Natural killer cell (primary cell): ENCODE measurements around the gene EFCAB6. TPM values are rescaled to one million over a fixed set of nuclear protein-coding genes. Genes with fewer than 3 reads are reported as not detected.

Experiments used
- ATAC-seq, 3 donors: fragments of 150-1000 bp in 2 of 3; fragments of 200-7000 bp in 1 of 3; cut with Tn5 transposase; 1 replicate in 1 of 3; 2 replicates in 2 of 3; pipeline ENCODE4 v1.10.0; 2021; ENCODE audit warnings: mild to moderate bottlenecking in 2 of 3, moderate library complexity in 2 of 3
- DNase-seq, 2 donors: peaks; one replicate each; pipeline versions ENCODE4 v3.0.0 to v3.0.0-alpha.2; 2013 to 2021; ENCODE audit warnings: mixed read lengths in 1 of 2
- H3K27ac ChIP-seq: one replicate; pipeline ENCODE4 v1.5.1; 2013; ENCODE audit warnings: mild to moderate bottlenecking, low read length
- H3K27me3 ChIP-seq: one replicate; pipeline ENCODE4 v1.6.1; 2013; ENCODE audit warnings: low read length; ENCODE audit not compliant: control insufficient read depth, insufficient read depth
- H3K36me3 ChIP-seq: one replicate; pipeline ENCODE4 v1.6.1; 2013; ENCODE audit warnings: low read length; ENCODE audit not compliant: control insufficient read depth, insufficient read depth
- H3K4me1 ChIP-seq: one replicate; pipeline ENCODE4 v1.6.1; 2013; ENCODE audit warnings: low read length; ENCODE audit not compliant: control insufficient read depth, insufficient read depth
- H3K4me3 ChIP-seq: one replicate; pipeline ENCODE4 v1.5.1; 2013; ENCODE audit warnings: low read length
- H3K9me3 ChIP-seq: one replicate; pipeline ENCODE4 v1.6.1; 2013; ENCODE audit warnings: low read length; ENCODE audit not compliant: control insufficient read depth, insufficient read depth
- H3K27ac Mint-ChIP-seq, 2 donors: one replicate each; pipeline ENCODE4 v1.8.0; 2022; ENCODE audit warnings: mild to moderate bottlenecking in 2 of 2, mixed read lengths in 2 of 2, moderate library complexity in 1 of 2
- H3K27me3 Mint-ChIP-seq, 2 donors: one replicate each; pipeline ENCODE4 v1.8.0; 2022; ENCODE audit warnings: low read depth in 2 of 2, mixed read lengths in 2 of 2
- H3K36me3 Mint-ChIP-seq: one replicate; pipeline ENCODE4 v1.8.0; 2022; ENCODE audit warnings: mixed read lengths
- H3K4me1 Mint-ChIP-seq, 2 donors: one replicate each; pipeline ENCODE4 v1.8.0; 2022; ENCODE audit warnings: mixed read lengths in 2 of 2
- H3K4me3 Mint-ChIP-seq: one replicate; pipeline ENCODE4 v1.8.0; 2022; ENCODE audit warnings: mild to moderate bottlenecking, moderate library complexity, mixed read lengths
- H3K9me3 Mint-ChIP-seq, 2 donors: one replicate each; pipeline ENCODE4 v1.8.0; 2022; ENCODE audit warnings: mixed read lengths in 2 of 2
- WGBS: methylation state at CpG from one replicate; pipeline ENCODE4 v1.1.7; 2013; ENCODE audit warnings: missing lambda C conversion rate; ENCODE audit not compliant: insufficient coverage; 5-methylcytosine and 5-hydroxymethylcytosine counted together
- intact Hi-C: fragments of 100-400 bp; cut with micrococcal nuclease; formaldehyde crosslinking; loops from one replicate; pipeline ENCODE4 v1.14.2; 2022
- total RNA-seq, 4 donors: library from RNA; stranded (reverse); fragments of 120-200 nt in 1 of 4; gene quantifications; one replicate each; pipeline versions ENCODE4 v1.2.3 to v1.2.4, GENCODE V29; 2013 to 2022
- TF ChIP-seq, protein P1 (sequence below): fragments of 200-600 bp; IDR thresholded peaks from one replicate; pipeline ENCODE4 v1.8.0; 2022; ENCODE audit warnings: antibody characterized with exemption

EFCAB6 gene
- total RNA-seq, 3 donors from 2014 or later (not counting 1 experiment from before 2014, with no cell fraction given): 0.23 to 0.35 (median 0.26) TPM

DNA sequence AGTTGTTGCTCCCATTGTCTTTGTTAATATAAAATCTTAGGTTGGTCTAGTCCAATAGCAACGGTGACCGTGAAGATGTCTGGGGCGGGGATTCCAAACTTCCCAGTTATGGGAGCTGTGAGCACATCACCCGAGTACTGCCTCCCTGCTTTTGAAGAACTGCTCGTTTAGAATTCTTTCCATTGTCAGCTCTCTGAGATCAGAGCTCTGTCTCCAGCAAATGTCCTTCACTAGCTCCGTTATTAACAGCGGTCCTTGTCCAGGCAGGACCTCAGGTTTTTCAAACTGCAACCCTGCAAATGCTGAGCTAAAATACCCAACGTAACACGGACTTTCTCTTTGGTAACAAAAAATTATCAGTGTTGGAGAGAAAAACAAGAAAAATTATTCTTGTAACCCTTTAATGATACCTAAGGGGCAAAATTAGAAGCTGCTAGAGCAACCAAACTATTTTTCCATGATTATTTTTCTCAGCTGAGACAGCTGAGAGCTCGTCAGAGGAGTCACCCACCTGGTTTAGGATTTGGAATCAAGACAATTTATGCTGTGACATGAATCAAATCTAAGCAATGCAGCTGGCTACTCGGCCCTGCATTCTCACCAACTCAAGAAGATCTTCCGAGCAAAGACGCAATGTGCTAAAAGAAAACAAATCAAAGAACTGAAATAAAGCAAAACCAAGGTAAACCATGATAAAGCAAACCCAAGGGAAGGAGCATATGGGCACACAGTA lies 15.1 kb upstream of the EFCAB6 start:
- H3K4me3 Mint-ChIP-seq: no peak overlapping the region
- no peak overlapping the region for H3K27ac Mint-ChIP-seq
- TF ChIP-seq, protein P1, sequence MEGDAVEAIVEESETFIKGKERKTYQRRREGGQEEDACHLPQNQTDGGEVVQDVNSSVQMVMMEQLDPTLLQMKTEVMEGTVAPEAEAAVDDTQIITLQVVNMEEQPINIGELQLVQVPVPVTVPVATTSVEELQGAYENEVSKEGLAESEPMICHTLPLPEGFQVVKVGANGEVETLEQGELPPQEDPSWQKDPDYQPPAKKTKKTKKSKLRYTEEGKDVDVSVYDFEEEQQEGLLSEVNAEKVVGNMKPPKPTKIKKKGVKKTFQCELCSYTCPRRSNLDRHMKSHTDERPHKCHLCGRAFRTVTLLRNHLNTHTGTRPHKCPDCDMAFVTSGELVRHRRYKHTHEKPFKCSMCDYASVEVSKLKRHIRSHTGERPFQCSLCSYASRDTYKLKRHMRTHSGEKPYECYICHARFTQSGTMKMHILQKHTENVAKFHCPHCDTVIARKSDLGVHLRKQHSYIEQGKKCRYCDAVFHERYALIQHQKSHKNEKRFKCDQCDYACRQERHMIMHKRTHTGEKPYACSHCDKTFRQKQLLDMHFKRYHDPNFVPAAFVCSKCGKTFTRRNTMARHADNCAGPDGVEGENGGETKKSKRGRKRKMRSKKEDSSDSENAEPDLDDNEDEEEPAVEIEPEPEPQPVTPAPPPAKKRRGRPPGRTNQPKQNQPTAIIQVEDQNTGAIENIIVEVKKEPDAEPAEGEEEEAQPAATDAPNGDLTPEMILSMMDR: no peak
- WGBS: 84% methylated on average over 13 of the region's 13 CpGs
- Histone ChIP-seq H3K27me3 (no peaks in the 10 kb centered on the region), H3K27ac (no peak overlapping the region), H3K36me3 (no peaks in the 10 kb centered on the region), H3K4me1 (no peaks in the 10 kb centered on the region), H3K4me3 (no peak overlapping the region), H3K9me3 (no peaks in the 10 kb centered on the region)
- no peaks in the 10 kb centered on the region for H3K9me3 Mint-ChIP-seq
- H3K36me3 Mint-ChIP-seq: no peaks in the 10 kb centered on the region
- peaks cover 11 to 16% of the 10 kb centered on the region in 2 donors for H3K27me3 Mint-ChIP-seq
- intact Hi-C loops: no loop called here
- DNase-seq: no peak
- no peaks in the 10 kb centered on the region for H3K4me1 Mint-ChIP-seq
- ATAC-seq: no peak

DNA sequence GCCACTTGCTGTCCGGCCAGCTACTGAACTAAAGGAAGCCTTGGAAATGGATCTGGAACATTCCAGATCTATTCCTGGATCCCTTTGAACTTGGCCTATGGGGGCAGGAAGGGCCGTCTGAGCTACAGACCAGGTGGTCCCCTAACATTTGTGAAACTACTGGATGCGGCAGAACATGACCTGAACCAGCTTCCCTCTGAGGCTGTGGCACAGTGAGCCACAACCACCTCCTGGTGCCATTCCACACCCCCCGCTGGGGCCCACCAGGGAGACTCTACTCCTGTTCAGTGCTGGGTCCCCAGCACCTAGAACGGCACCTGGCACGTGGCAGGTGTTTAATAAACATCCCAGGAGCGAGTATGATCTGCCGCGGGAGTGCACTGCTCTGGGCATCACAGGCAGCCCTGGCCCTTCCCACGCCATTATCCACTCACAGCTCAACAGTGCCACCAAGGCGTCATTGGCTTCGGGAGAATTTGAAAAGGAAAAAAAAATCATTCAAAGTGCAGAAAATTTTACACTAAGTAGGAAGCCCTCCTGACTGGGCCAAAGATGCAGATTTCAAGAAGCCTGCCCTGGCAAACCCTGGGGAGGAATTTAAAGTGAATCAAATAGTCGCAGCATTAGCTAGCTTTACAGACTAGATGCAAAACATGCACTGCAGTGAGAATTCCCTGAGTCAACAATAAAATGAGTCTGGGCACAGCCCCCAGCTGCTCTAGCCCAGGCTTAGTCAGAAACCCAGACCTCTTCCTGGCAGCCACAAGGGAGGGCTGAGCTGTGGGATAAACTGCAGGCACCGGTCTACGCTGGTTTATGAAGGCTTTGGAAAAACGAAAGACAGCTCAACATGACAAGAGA lies 14.3 kb upstream of the EFCAB6 start:
- Mint-ChIP-seq H3K4me3 (no peak overlapping the region), H3K36me3 (no peaks in the 10 kb centered on the region), H3K9me3 (no peaks in the 10 kb centered on the region), H3K27me3 (peaks cover 15 to 18% of the 10 kb centered on the region in 2 donors), H3K27ac (no peak overlapping the region), H3K4me1 (no peaks in the 10 kb centered on the region)
- no peak for DNase-seq
- TF ChIP-seq, protein P1: no peak
- 66% methylated on average over 16 of the region's 16 CpGs for whole genome bisulfite sequencing
- Histone ChIP-seq H3K9me3 (no peaks in the 10 kb centered on the region), H3K27ac (no peak overlapping the region), H3K36me3 (no peaks in the 10 kb centered on the region), H3K4me3 (no peak overlapping the region), H3K27me3 (no peaks in the 10 kb centered on the region), H3K4me1 (no peaks in the 10 kb centered on the region)
- intact Hi-C loops: no loop called here
- ATAC-seq: no peak

DNA sequence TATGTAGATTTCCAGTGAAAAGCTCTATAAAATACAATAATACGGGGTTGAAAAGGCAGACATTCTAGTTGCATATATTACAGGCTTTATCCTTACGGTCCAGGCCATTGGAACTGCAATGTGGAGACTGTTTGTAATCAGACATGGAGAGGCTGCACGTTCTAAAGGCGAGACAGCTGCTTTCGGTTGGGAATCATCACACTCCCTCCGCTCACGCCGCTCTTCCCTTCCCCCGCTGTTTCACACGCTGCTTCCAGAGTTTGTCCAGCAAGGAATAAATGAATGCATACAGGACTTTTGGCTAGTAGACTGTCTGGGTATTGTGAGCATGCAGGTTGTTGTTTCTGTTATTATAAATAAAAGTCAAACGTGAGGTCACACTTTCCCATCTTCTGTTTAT lies 13.5 kb upstream of the EFCAB6 start:
- Histone ChIP-seq H3K36me3 (no peaks in the 10 kb centered on the region), H3K4me3 (no peak overlapping the region), H3K9me3 (no peaks in the 10 kb centered on the region), H3K27ac (no peak overlapping the region), H3K27me3 (no peaks in the 10 kb centered on the region), H3K4me1 (no peaks in the 10 kb centered on the region)
- no peak overlapping the region for H3K27ac Mint-ChIP-seq
- H3K4me1 Mint-ChIP-seq: no peaks in the 10 kb centered on the region
- TF ChIP-seq, protein P1: no peak
- no peak overlapping the region for H3K4me3 Mint-ChIP-seq
- intact Hi-C loops: no loop called here
- no peak for ATAC-seq
- no peaks in the 10 kb centered on the region for H3K36me3 Mint-ChIP-seq
- H3K9me3 Mint-ChIP-seq: no peaks in the 10 kb centered on the region
- 91% methylated on average over 11 of the region's 11 CpGs for WGBS
- H3K27me3 Mint-ChIP-seq: peaks cover 22 to 24% of the 10 kb centered on the region in 2 donors
- DNase-seq: no peak
